ENCODE measurements around the gene PDGFD.

DNA sequence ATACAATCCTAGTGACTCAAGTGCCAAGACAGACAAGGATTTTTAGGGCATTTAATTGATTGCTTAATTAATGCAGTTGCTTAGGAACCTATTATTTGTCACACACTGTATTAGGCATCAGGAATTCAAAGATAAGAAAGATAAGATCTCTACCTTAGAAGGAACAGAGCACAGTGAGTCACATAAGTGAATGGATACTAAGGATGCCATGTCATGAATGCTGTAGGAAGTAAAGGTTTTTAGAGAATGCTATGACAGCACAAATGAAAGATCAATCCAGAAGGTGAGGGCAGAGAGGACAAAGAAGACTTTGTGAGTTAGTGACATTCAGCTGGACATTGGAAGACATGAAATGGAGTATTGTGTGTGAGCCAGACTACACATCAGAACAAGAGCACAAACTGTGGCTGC lies 275.4 kb downstream of the PDGFD start:
- TF ChIP-seq, protein P1, sequence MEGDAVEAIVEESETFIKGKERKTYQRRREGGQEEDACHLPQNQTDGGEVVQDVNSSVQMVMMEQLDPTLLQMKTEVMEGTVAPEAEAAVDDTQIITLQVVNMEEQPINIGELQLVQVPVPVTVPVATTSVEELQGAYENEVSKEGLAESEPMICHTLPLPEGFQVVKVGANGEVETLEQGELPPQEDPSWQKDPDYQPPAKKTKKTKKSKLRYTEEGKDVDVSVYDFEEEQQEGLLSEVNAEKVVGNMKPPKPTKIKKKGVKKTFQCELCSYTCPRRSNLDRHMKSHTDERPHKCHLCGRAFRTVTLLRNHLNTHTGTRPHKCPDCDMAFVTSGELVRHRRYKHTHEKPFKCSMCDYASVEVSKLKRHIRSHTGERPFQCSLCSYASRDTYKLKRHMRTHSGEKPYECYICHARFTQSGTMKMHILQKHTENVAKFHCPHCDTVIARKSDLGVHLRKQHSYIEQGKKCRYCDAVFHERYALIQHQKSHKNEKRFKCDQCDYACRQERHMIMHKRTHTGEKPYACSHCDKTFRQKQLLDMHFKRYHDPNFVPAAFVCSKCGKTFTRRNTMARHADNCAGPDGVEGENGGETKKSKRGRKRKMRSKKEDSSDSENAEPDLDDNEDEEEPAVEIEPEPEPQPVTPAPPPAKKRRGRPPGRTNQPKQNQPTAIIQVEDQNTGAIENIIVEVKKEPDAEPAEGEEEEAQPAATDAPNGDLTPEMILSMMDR (IDR thresholded peaks at IDR 0.05) = no peak
- TF ChIP-seq POLR2A (IDR thresholded peaks at IDR 0.05) (no peak), EP300 (IDR thresholded peaks at IDR 0.05) (no peak)

Measured in ovary (tissue), 3 donors.